SK-N-MC (cell line): ENCODE measurements around the gene GPR55.

Experiments
- DNase-seq: peaks from one replicate; pipeline ENCODE4 v3.0.0-alpha.2; 2011; ENCODE audit warnings: low read depth, low spot score
- H3K27ac ChIP-seq: fragments of 200-600 bp; sonication (generic); 2 replicates; pipeline ENCODE4 v1.5.1; 2016; ENCODE audit warnings: mixed run types
- H3K36me3 ChIP-seq: fragments of 200-600 bp; sonication (generic); 2 replicates; pipeline ENCODE4 v1.6.1; 2017; ENCODE audit warnings: antibody characterized with exemption, low read length, mixed read lengths; ENCODE audit not compliant: insufficient read depth
- H3K4me3 ChIP-seq: fragments of 200-600 bp; sonication (generic); 2 replicates; pipeline ENCODE4 v1.5.1; 2016
- H3K9ac ChIP-seq: fragments of 200-600 bp; sonication (generic); 2 replicates; pipeline ENCODE4 v1.8.0; 2017; ENCODE audit warnings: mixed run types, mixed read lengths; ENCODE audit not compliant: insufficient read length
- H3K9me3 ChIP-seq: fragments of 200-600 bp; sonication (generic); 2 replicates; pipeline ENCODE4 v1.6.1; 2017; ENCODE audit warnings: low read depth, mild to moderate bottlenecking, antibody characterized with exemption, low read length, moderate library complexity, mixed read lengths
- EZH2 ChIP-seq: fragments of 200-600 bp; sonication (generic); IDR thresholded peaks from one replicate; pipeline ENCODE4 v1.6.1; 2017; ENCODE audit warnings: antibody characterized with exemption
- FOXP2 ChIP-seq: optimal IDR thresholded peaks from 2 replicates; pipeline ENCODE3; 2011; ENCODE audit warnings: mild to moderate bottlenecking, moderate library complexity; ENCODE audit not compliant: insufficient read depth; ENCODE audit errors: extremely low read length, control extremely low read depth
- POLR2AphosphoS5 ChIP-seq: IDR thresholded peaks from 2 replicates; pipeline ENCODE4 v1.6.1; 2012; ENCODE audit warnings: mild to moderate bottlenecking, low read depth, low read length, borderline replicate concordance

Gene GPR55

GRCh38 chr2:230895536-230896345 is 29.3 kb downstream of the GPR55 start:
- Histone ChIP-seq H3K27ac (no peak overlapping the region), H3K9me3 (no peaks in the 10 kb centered on the region), H3K4me3 (no peak overlapping the region), H3K36me3 (no peaks in the 10 kb centered on the region), H3K9ac (no peak overlapping the region)
- DNase-seq, result no peak
- TF ChIP-seq POLR2AphosphoS5 (no peak), FOXP2 (no peak), EZH2 (no peak)

- Histone ChIP-seq H3K9me3 (no peaks in the 10 kb centered on the region), H3K9ac (no peak overlapping the region), H3K36me3 (no peaks in the 10 kb centered on the region), H3K4me3 (no peak overlapping the region), H3K27ac (no peak overlapping the region)
- no peak for DNase-seq
- TF ChIP-seq POLR2AphosphoS5 (no peak), FOXP2 (no peak)
Measured at GRCh38 chr2:230893841-230894781, 30.9 kb downstream of the GPR55 start.

DNA sequence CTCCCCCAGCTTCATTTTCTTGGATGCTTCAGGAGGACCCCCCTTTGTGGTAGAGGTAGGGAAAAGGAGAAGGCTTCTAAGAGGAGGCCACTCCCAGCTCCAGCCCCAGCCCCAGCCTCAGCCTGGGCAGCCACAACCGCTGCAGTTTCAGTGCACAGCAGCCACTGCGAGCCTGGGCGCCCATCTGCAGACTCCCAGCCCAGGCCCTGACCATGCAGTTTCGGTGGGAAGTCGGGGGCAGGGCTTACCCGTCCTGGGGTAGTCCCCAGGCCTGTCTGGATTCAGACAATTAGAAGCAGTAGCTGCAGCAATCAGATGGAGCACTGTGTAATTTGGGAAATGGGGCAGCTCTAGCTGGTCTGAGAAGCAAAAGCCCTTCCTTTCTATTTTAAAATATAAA is 31.7 kb downstream of the GPR55 start:
- Histone ChIP-seq H3K27ac (no peak overlapping the region), H3K36me3 (no peaks in the 10 kb centered on the region), H3K4me3 (no peak overlapping the region), H3K9ac (no peak overlapping the region), H3K9me3 (no peaks in the 10 kb centered on the region)
- no peak for TF ChIP-seq EZH2
- TF ChIP-seq POLR2AphosphoS5, result no peak
- no peak for TF ChIP-seq FOXP2
- no peak for DNase-seq

DNA sequence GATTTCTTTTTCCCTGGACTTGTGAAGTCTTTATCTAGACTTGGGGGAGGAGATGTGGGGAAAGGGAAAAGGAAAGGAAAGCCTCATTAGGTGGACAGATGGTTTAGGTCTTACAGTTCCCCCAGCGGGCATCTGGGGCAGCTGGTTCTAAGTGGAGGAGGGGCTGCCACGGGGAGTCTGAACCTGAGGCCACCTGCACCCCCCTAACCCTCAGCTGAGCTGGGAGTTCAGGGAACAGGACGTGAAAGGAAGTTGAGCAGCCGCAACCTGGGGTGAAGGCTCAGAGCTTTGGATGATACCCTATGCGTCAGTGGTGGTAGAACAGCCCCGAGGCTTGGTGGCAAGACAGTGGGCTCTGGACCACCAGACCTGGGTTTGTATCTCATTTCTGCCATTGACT is 33.5 kb downstream of the GPR55 start:
- DNase-seq, result no peak
- Histone ChIP-seq H3K36me3 (no peaks in the 10 kb centered on the region), H3K4me3 (no peak overlapping the region), H3K9ac (no peak overlapping the region), H3K9me3 (no peaks in the 10 kb centered on the region), H3K27ac (no peak overlapping the region)
- TF ChIP-seq FOXP2, result no peak
- TF ChIP-seq EZH2, result no peak
- TF ChIP-seq POLR2AphosphoS5, result no peak

- TF ChIP-seq POLR2AphosphoS5 (no peak), EZH2 (no peak), FOXP2 (no peak)
- no peak overlapping the region for H3K9ac ChIP-seq
- H3K4me3 ChIP-seq, result no peak overlapping the region
- DNase-seq, result no peak
- no peaks in the 10 kb centered on the region for H3K36me3 ChIP-seq
- H3K27ac ChIP-seq, result no peak overlapping the region
- H3K9me3 ChIP-seq, result no peaks in the 10 kb centered on the region
Measured at GRCh38 chr2:230891064-230891463, 34.0 kb downstream of the GPR55 start.

DNA sequence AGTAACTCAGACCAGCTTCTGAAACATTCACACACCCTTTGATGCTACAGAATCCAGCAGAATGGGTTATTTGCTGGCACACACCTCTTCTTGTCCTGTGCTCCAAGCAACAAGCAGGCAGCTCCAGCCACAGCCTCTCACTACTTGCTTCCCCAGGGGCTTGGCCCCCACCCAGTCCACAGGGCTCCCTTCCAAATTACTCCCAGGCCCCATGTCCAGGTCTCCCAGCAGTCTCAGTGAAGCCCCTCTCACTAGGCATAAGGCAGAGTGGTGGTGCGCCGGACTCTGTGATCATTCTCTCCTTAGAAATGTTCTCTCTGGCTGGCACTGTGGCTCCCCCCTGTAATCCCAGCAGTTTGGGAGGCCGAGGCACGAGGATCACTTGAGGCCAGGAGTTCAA is 34.4 kb downstream of the GPR55 start:
- no peak for TF ChIP-seq FOXP2
- TF ChIP-seq POLR2AphosphoS5, result no peak
- TF ChIP-seq EZH2, result no peak
- Histone ChIP-seq H3K4me3 (no peak overlapping the region), H3K9me3 (no peaks in the 10 kb centered on the region), H3K9ac (no peak overlapping the region), H3K36me3 (no peaks in the 10 kb centered on the region), H3K27ac (no peak overlapping the region)
- DNase-seq, result no peak

DNA sequence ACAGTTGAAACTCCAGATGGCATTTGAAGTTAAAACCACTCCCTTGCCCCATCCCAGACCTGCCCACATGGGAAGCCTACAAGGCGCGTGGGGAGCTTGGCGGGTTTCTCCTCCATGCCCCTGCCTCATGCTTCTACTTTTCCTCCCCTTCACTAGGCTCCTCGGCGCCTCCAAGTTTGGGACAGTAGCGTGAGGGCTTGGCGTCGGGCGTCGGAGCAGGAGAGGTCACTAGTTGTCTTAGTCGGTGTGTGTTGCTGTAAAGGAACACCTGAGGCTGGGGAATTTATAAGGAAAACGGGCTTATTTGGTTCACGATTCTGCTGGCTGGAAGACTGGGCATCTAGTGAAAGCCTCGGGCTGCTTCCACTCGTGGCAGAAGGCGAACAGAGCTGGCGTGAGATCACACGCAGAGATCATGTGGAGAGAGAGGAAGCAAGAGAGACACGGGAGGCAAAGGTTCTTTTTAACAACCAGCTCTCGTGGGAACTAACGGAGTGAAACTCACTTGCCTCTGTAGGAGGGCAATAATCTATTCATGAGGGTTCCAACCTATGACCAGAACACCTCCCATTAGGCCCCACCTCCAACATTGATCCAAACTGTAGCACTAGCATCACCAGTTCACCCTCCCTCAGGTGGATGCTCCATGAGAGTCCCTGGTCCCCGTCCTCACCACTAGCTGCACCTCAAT is 35.0 kb downstream of the GPR55 start:
- Histone ChIP-seq H3K9ac (no peak overlapping the region), H3K9me3 (no peaks in the 10 kb centered on the region), H3K36me3 (no peaks in the 10 kb centered on the region), H3K4me3 (no peak overlapping the region), H3K27ac (no peak overlapping the region)
- no peak for DNase-seq
- TF ChIP-seq POLR2AphosphoS5, result no peak
- no peak for TF ChIP-seq EZH2
- no peak for TF ChIP-seq FOXP2

DNA sequence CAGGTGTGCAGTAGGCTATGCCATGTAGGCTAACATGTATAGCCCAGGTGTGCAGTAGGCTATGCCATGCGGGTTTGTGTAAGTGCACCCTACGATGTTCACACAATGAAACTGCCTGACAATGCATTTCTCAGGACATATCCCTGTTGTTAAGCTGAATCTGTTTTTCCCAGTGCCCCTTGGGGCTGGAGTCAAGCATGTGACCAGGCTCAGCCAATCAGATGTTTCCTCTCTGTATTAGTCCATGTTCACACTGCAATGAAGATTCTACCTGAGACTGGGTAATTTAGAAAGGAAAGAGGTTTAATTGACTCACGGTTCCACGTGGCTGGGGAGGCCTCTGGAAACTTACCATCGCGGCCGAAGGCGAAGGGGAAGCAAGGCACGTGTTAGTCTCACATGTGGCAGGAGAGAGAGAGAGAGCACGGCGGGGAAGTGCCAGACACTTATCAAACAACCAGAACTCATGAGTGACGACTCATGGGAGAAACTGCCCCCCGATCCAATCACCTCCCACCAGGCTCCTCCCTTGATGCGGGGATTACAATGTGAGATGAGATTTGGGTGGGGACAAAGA is 36.1 kb downstream of the GPR55 start:
- H3K36me3 ChIP-seq, result no peaks in the 10 kb centered on the region
- H3K9ac ChIP-seq, result no peak overlapping the region
- H3K27ac ChIP-seq, result no peak overlapping the region
- H3K9me3 ChIP-seq, result no peaks in the 10 kb centered on the region
- no peak for DNase-seq
- no peak overlapping the region for H3K4me3 ChIP-seq
- TF ChIP-seq EZH2 (no peak), FOXP2 (no peak), POLR2AphosphoS5 (no peak)
